NCI-H2029 (cell line): ENCODE measurements around the gene CDKN2D.
"Not testable (repeated sequence)": the region's sequence is repeated elsewhere in the genome, so short reads cannot be mapped to it uniquely, and the experiment has no call there.

Source experiments
- DNase-seq: peaks from one replicate; lab custom pipeline; 2025; lab: John Stamatoyannopoulos, UW

The CDKN2D gene

GRCh38 chr19:10551698-10552301 is 17.0 kb downstream of the CDKN2D start:
- DNase-seq, result no peak

- not testable (repeated sequence) for DNase-seq
Measured at GRCh38 chr19:10551006-10551405, 17.8 kb downstream of the CDKN2D start.

GRCh38 chr19:10550336-10550735 is 18.4 kb downstream of the CDKN2D start:
- DNase-seq, result no peak

- DNase-seq, result no peak
Measured at GRCh38 chr19:10549733-10550132, 19.0 kb downstream of the CDKN2D start.

GRCh38 chr19:10548746-10549276 is 20.0 kb downstream of the CDKN2D start:
- DNase-seq, result no peak

GRCh38 chr19:10546817-10547216 is 22.0 kb downstream of the CDKN2D start:
- DNase-seq, result no peak

GRCh38 chr19:10544753-10545251 is 24.0 kb downstream of the CDKN2D start:
- no peak for DNase-seq

GRCh38 chr19:10544242-10544752 is 24.5 kb downstream of the CDKN2D start:
- DNase-seq, result peak; percentile 15

GRCh38 chr19:10543420-10544241 is 25.1 kb downstream of the CDKN2D start, which contains the start of gene ATG4D:
Gene ATG4D (plus strand): TSS chr19:10543904. CDS start chr19:10544091, 187 bp downstream.
- DNase-seq, result peak; percentile 89

- DNase-seq, result no peak
Measured at GRCh38 chr19:10543059-10543419, 25.7 kb downstream of the CDKN2D start.

GRCh38 chr19:10539016-10539415 is 29.8 kb downstream of the CDKN2D start:
- DNase-seq, result not testable (repeated sequence)

GRCh38 chr19:10538204-10538983 is 30.4 kb downstream of the CDKN2D start:
- no peak for DNase-seq

- no peak for DNase-seq
Measured at GRCh38 chr19:10537668-10538067, 31.1 kb downstream of the CDKN2D start.

- DNase-seq, result no peak
Measured at GRCh38 chr19:10535613-10536012, 33.2 kb downstream of the CDKN2D start.

- no peak for DNase-seq
Measured at GRCh38 chr19:10533646-10534386, 35.0 kb downstream of the CDKN2D start.

GRCh38 chr19:10532457-10532856 is 36.3 kb downstream of the CDKN2D start:
- DNase-seq, result no peak

GRCh38 chr19:10526887-10527286 is 41.9 kb downstream of the CDKN2D start:
- not testable (repeated sequence) for DNase-seq

GRCh38 chr19:10525636-10526035 is 43.1 kb downstream of the CDKN2D start:
- DNase-seq, result no peak

- DNase-seq, result no peak
Measured at GRCh38 chr19:10523135-10523636, 45.6 kb downstream of the CDKN2D start.

GRCh38 chr19:10521461-10522171 is 47.2 kb downstream of the CDKN2D start:
- DNase-seq, result no peak
